Measurements from ENCODE around the gene DMXL1.

Gene DMXL1

DNA sequence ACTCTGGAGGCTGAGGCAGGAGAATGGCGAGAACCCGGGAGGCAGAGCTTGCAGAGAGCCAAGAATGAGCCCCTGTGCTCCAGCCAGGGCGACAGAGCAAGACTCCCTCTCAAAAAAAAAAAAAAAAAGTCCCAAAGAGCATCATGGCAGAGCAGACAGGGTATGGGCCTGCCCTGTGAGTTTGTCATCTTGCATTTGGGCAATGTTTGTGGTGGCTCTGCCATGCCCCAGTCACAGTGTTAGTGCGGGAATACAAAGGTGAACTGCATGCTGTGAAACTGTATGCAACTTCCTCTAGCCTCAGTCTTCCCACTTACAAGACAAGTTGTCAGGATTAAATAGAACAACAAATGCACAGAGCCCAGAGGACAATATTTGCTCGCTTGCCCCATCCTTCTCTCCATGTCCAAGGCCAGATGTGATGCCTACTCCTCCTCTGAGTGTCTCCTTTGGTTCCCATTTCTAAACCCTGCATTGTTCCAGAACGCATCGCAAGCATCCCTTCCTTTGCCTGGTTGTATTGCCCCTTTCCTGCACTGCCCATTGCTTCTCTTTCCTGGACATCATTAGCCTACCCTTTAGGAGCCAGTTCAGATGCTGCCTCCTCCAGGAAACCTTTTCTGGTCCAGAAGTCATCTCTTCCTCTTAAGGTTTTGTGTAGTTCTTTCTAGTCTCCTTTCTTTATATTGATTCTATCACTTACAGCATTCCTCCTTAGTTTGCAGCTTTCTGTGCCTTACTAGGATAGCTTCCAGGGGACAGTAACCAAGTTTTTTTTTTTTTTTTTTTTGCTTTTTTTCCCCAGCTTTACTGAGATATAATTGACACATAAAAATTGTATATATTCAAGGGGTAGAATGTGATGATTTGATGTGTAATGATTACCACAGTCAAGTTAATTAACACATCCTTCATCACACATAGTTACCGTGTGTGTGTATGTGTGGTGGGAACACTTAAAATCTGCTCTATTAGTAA lies 215.9 kb downstream of the DMXL1 start:
- Mint-ChIP-seq H3K27me3 (ENCODE audit: low read depth) (no peaks in the 10 kb centered on the region), H3K9me3 (peaks cover 3% of the 10 kb centered on the region), H3K4me3 (peak overlapping the region; percentile 81), H3K4me1 (ENCODE audit: low read depth) (peaks cover 93% of the 10 kb centered on the region), H3K36me3 (ENCODE audit: low read depth) (peaks cover 37% of the 10 kb centered on the region), H3K27ac (peak overlapping the region; percentile 96)

DNA sequence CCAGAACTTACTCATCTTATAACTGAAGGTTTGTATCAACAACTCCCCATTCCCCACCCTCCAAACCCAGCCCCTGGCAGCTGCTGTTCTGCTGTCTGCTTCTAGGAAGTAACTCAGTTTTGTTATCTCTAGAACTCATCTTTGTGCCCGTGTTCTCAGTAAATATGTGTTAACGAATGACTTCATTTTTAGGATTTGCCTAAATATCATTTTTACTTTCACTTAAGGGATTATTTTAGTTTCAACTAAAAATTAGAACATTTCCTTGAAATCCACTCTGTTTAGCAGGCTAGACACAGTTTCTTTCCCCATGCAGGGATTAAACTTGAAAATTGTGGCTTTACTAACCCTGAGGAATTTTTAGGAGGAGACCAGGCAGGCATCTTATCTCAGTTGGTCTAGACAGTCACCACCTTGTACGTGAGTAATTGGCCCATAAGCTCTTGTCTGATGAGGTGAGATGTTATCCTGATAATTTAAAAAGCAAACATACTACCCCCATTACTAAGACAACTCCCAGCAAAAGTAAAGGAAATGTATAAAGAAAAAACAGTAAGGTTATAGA lies 216.7 kb downstream of the DMXL1 start:
- H3K9me3 Mint-ChIP-seq, result peaks cover 3% of the 10 kb centered on the region
- no peaks in the 10 kb centered on the region for H3K27me3 Mint-ChIP-seq (ENCODE audit: low read depth)
- peak overlapping the region; percentile 81 for H3K4me3 Mint-ChIP-seq
- H3K4me1 Mint-ChIP-seq (ENCODE audit: low read depth), result peaks cover 90% of the 10 kb centered on the region
- H3K27ac Mint-ChIP-seq, result peak overlapping the region; percentile 96
- peaks cover 35% of the 10 kb centered on the region for H3K36me3 Mint-ChIP-seq (ENCODE audit: low read depth)

DNA sequence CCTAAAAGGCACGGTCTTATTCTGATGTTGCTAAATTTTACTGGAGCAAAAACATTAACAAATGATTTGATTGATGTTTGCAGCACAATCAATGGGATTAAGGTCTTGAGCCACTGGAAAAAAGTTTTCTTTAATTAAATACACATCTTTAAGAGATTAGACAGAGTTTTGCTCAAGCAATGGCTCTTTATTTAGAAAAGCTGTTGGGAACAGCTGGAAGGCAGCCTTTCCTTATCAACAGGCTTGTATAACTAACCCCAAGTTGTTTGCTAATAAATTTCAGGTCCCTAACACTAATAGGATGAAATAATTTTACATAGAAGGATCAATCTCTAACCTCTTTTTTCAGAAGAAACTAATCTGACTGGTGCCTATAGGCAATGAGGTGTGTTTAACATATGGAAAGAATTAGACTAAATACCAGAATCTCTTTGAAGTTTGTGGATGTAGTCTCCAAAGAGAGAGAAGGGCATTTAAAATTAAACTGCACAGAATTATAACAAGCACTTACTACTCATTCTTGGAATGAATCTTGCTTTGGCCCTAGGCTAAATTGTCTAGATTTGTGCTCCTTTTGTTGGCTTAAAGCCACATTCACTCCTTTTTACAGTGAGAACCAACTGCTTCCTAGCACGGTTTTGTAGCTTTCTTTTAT lies 217.6 kb downstream of the DMXL1 start:
- Mint-ChIP-seq H3K27me3 (ENCODE audit: low read depth) (no peaks in the 10 kb centered on the region), H3K27ac (peak overlapping the region; percentile 96), H3K4me1 (ENCODE audit: low read depth) (peaks cover 86% of the 10 kb centered on the region)

DNA sequence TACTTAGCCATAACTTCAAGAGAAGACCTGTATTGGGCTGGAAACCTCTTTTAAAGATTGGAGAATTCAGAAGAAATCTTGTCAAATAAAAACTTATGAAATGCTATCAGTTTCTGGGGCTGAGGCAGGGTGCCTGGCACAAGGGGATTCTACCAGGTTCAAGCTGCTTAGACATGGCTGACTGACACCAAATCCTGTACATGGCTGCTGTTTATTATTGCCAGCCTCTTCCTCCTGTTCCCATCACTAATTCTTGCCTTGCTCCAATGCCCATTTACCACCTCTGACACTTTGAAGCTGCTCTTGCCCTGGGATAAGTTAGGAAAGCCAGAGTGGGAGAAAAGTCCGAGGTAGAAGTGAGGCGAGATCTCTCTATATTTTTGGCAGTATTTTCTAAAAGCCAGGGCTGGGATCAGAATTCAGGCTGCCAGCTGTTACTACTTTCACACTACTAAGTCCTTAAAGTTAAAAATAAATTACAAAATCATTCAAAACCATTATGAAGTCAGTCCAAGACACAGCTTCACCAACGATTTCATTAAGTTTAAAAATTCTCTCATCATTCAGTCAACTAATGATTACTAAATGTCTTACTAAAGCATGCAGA lies 218.7 kb downstream of the DMXL1 start:
- Mint-ChIP-seq H3K9me3 (peaks cover 14% of the 10 kb centered on the region), H3K27me3 (ENCODE audit: low read depth) (no peaks in the 10 kb centered on the region), H3K36me3 (ENCODE audit: low read depth) (peaks cover 34% of the 10 kb centered on the region), H3K4me1 (ENCODE audit: low read depth) (peaks cover 78% of the 10 kb centered on the region), H3K27ac (peak overlapping the region; percentile 69), H3K4me3 (peak overlapping the region; percentile 38)

More for the DNA sequence above, 217.6 kb downstream of the DMXL1 start:
- Mint-ChIP-seq H3K4me3 (peak overlapping the region; percentile 81), H3K36me3 (ENCODE audit: low read depth) (peaks cover 35% of the 10 kb centered on the region), H3K9me3 (peaks cover 9% of the 10 kb centered on the region)

DNA sequence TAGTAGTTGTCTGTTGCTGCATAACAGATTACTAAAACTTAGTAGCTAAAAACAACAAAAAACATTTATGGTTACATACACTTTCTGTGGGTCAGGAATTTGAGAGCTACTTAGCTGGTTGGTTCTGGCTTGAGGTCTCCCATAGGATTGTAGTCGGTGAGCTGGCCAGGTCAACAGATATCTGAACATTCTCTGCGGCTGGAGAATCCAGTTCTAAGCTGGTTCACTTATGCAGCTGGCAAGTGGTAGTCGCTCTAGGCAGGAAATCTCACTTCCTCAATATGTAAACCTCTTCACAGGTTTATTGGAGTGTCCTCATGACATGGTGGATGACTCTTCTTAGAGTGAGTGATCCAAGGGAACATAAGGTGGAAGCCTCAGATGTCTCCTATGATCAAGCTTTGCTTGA lies 219.3 kb downstream of the DMXL1 start:
- H3K36me3 Mint-ChIP-seq (ENCODE audit: low read depth), result peaks cover 39% of the 10 kb centered on the region
- peak overlapping the region; percentile 38 for H3K4me3 Mint-ChIP-seq
- peaks cover 19% of the 10 kb centered on the region for H3K9me3 Mint-ChIP-seq
- no peaks in the 10 kb centered on the region for H3K27me3 Mint-ChIP-seq (ENCODE audit: low read depth)
- peaks cover 72% of the 10 kb centered on the region for H3K4me1 Mint-ChIP-seq (ENCODE audit: low read depth)
- peak overlapping the region; percentile 69 for H3K27ac Mint-ChIP-seq

DNA sequence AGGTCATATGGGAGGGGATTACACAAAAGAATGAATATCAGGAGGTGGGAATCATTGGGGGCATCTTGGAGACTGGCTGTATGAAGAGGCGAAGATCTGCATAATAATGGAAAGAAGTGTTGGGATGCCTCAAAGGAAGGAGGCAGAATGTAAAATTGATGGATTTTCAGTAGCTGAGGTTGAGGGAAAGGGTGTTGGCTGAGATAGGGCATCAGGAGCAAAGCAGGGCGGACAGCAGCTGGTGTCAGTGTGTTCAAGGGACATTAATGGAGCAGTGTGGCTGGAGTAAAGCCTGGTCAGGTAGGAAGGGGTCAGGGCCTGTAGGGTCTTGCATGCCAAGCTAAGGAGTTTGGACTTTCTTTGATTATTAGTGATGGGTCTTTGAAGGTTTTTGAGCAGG lies 219.7 kb downstream of the DMXL1 start:
- peak overlapping the region; percentile 38 for H3K4me3 Mint-ChIP-seq
- H3K4me1 Mint-ChIP-seq (ENCODE audit: low read depth), result peaks cover 69% of the 10 kb centered on the region
- peaks cover 19% of the 10 kb centered on the region for H3K9me3 Mint-ChIP-seq
- H3K27me3 Mint-ChIP-seq (ENCODE audit: low read depth), result no peaks in the 10 kb centered on the region
- H3K27ac Mint-ChIP-seq, result peak overlapping the region; percentile 69
- H3K36me3 Mint-ChIP-seq (ENCODE audit: low read depth), result peaks cover 39% of the 10 kb centered on the region

DNA sequence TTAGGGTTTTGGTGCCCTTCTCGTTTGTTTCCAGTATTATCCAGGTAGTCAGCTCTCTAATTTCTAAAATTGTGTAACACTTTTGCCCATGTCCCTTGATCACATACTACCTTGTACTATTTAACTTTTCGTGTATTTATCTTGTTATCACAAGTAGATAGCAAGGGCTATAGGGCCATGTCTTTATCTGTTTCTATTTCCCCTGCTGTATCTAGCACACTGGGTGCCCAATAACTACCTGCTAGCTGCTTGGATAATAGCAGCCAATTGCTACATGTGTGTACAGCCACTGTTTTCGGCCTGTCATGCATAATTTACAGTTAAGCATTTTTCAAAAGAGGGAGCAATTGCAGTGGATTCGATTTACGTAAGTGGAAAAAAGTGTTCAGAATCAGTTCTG lies 220.2 kb downstream of the DMXL1 start:
- Mint-ChIP-seq H3K4me3 (no peak overlapping the region), H3K4me1 (ENCODE audit: low read depth) (peaks cover 65% of the 10 kb centered on the region), H3K36me3 (ENCODE audit: low read depth) (peaks cover 39% of the 10 kb centered on the region), H3K9me3 (peaks cover 19% of the 10 kb centered on the region), H3K27ac (peak overlapping the region; percentile 69), H3K27me3 (ENCODE audit: low read depth) (no peaks in the 10 kb centered on the region)

DNA sequence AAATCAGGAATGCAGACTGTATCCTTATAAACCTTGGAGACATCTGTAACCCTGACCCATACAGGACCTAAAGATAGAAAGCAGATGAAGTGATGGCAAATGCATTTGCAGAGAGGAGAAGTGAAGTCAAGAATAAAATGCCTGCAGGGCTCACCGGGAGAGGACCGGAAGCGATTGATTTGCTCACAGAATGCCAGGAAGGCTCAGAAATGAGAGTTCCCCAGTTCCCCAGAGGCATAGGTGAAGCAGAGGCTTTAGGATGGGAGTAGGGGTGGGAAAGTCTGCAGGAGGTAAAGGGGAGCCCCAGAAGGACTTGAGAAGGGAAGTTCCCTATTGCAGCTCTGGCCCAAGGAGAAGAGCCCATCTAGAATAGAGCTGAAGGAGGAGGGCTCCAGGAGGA lies 221.0 kb downstream of the DMXL1 start:
- peak overlapping the region; percentile 47 for H3K4me3 Mint-ChIP-seq
- H3K27me3 Mint-ChIP-seq (ENCODE audit: low read depth), result no peaks in the 10 kb centered on the region
- H3K36me3 Mint-ChIP-seq (ENCODE audit: low read depth), result peaks cover 40% of the 10 kb centered on the region
- H3K27ac Mint-ChIP-seq, result no peak overlapping the region
- peaks cover 58% of the 10 kb centered on the region for H3K4me1 Mint-ChIP-seq (ENCODE audit: low read depth)
- H3K9me3 Mint-ChIP-seq, result peaks cover 21% of the 10 kb centered on the region

DNA sequence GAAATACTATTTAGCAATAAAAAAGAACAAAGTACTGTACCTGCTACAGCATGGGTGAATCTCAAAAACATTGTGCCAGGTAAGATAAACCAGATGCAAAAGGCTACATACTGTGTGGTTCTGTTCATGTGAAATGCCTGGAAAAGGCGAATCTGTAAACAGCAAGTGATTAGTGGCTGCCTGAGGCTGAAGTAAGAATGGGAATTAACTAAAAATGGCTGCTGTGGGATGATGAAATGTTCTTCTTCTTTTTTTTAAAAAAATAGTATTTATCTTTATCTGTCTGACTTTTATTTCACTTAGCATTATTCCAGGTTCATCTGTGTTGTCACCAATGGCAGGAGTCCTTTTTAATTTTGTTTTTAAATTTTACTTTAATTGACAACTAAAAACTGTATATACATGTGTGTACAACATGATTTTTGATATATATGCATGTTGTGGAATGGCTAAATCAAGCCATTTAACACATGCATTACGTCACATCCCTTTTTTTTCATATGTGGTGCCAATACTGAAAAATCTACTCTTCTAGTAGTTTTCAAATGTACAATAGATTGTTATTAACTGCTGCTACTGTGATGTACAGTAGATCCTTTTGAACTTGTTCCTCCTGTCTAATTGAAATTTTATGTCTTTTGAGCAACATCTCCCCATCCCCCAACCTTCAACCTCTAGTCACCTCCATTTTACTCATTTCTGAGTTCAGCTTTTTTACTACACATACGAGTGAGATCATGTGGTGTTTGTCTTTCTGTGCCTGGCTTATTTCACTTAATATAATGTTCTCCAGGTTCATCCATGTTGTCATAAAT lies 222.0 kb downstream of the DMXL1 start:
- Mint-ChIP-seq H3K27ac (no peak overlapping the region), H3K27me3 (ENCODE audit: low read depth) (no peaks in the 10 kb centered on the region), H3K36me3 (ENCODE audit: low read depth) (peaks cover 44% of the 10 kb centered on the region), H3K9me3 (peaks cover 25% of the 10 kb centered on the region), H3K4me3 (no peak overlapping the region), H3K4me1 (ENCODE audit: low read depth) (peaks cover 49% of the 10 kb centered on the region)

DNA sequence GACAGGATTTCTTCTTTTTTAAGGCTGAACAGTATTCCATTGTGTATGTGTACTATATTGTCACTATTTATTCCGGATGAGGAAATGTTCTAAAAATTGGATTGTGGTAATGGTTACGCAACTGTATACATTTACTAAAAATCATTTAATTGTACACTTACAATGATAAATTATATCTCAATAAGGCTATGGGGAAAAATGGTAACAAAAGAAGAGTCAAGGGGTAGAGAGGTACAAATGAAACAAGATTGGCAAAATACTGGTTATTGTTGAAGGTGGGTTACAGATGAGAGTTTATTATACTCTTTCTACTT lies 222.6 kb downstream of the DMXL1 start:
- H3K9me3 Mint-ChIP-seq, result peaks cover 26% of the 10 kb centered on the region
- no peak overlapping the region for H3K4me3 Mint-ChIP-seq
- H3K4me1 Mint-ChIP-seq (ENCODE audit: low read depth), result peaks cover 46% of the 10 kb centered on the region
- H3K27ac Mint-ChIP-seq, result no peak overlapping the region
- no peaks in the 10 kb centered on the region for H3K27me3 Mint-ChIP-seq (ENCODE audit: low read depth)
- peaks cover 43% of the 10 kb centered on the region for H3K36me3 Mint-ChIP-seq (ENCODE audit: low read depth)

Measured in T-helper 1 cell treated with Interleukin-12 subunit alpha and Interleukin-12 subunit beta and Interleukin-4 antibody, amounts not matched to agents 30 μg/mL and 1 μg/mL, for 36 hours (primary cell).